GM19238 (cell line): Measurements from ENCODE around the gene FBXO30.

Source experiments
- DNase-seq: peaks from one replicate; pipeline ENCODE4 v3.0.0; 2011; ENCODE audit warnings: low spot score; ENCODE audit not compliant: insufficient read length

FBXO30 gene

DNA sequence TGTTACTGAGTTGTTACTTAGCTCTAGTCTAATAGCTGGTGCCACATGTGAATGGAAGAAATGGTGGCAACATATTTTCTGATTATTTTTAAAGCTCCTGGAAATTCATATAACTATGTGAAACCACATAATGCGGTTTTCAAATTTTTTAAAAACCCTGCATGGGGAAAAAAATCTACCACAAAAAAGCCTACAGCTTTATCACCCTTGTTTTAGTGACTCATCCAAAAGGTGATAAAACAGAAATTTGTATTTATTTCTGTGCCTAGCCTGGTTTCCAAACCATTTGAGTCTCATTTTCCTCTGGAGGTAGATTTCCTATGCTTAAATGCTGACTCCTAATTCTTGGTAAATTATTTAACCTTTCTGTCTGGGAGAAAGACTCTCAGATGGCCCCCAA lies 5.4 kb upstream of the FBXO30 start:
- no peak for DNase-seq

DNA sequence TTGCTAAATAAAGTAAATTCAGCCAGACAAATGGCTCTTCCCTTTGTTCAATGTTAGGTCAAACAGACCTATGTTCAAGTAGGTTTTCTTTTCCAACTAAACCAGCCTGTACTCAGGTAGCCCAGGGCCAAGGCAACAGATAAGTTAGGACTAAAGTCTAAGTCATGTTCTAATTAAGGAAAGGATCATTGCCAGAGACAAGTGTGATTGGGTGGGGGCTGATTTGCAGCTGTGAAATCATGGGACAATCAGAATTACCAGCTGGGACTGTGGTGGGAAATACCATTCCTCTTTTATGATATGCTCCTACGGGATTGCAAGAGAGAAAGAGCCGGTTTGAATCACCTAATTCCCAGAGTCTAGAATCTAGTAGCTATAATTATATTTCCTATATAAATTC lies 4.2 kb upstream of the FBXO30 start:
- DNase-seq = no peak

DNA sequence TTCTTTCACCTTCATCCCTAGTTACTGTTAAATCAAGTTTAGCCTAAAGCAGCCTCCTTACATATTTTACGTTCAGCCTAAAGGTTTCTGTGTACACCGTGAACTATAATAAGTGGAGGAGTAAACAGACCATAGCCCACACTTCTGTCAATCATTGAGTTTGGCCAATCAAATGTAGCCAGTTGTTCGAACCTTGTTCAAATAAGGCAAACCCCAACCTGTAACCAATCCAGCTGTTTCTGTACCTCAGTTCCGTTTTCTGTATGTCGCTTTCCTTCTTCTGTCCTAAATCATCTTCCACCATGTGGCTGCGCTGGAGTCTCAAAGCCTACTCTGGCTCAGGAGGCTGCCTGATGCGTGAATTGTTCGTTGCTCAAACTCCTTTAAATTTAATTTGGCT lies 1.8 kb upstream of the FBXO30 start:
- DNase-seq = no peak

DNA sequence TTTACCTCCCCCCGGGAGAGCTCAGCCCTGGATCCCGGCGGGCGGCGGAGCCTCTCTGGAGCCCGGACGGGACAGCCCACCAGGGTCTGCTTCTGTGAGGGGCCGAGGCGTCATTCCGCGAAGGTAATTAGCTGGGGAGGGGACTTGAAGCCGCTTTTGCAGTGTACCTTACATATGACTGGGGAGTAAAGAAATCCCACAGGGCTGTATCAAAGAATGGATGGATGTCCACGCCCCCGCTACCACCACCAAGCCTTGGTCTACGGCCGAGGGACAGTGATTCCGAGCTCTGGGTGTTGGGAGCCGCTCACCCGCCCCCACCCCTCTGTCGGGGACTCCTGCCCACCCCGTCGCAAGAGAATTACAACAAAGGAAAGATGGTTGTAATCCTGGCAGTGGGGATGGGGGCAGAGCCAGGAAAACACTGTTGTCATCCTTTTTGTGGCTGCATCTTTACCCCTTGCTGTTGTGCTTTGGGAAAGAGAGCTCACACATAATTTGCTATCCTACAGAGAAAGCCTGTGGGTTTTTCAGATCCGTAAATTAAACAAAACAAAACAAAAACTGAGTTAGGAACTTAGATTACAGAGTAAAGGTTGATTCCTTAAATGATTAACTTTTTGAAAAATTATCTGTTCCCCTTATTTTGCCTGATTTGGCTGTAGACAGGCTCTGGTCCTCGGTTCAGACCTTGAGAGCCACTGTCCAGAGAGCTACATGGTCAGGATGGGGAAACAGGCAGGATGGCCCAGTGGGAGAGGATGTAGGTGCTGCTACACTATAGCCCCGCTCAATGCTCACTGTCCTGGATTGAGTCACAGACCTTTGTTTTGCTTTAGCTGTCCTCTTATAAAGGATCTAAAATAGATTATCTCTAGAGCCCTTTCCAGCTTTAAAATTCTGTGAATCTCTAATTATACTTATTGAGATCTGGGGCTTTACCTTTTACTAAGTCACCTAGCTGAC lies 997 bp upstream of the FBXO30 start:
- DNase-seq = peak; percentile 12

DNA sequence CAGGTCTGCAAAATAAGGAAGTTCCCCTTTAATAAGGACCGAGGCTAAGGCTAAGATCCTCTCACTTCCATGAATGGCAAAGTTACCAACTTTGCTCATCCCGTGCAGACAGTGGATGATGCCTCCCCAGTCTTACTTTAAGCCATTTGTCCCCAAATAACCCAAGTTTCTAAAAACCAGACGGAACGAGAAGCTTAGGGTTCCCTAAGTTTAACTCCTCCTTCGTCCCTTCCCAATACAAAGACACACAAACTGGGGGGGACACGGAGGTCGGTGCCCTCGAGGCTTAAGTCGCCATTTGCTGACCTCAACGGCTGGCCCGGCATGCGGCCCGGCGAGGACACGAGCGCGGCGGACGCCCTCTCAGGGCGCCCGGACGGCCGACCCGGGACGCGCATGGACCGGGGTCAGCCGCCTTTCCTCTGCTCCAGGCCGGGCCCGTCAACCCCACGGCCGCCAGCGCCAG lies 527 bp downstream of the FBXO30 start:
- DNase-seq = no peak

DNA sequence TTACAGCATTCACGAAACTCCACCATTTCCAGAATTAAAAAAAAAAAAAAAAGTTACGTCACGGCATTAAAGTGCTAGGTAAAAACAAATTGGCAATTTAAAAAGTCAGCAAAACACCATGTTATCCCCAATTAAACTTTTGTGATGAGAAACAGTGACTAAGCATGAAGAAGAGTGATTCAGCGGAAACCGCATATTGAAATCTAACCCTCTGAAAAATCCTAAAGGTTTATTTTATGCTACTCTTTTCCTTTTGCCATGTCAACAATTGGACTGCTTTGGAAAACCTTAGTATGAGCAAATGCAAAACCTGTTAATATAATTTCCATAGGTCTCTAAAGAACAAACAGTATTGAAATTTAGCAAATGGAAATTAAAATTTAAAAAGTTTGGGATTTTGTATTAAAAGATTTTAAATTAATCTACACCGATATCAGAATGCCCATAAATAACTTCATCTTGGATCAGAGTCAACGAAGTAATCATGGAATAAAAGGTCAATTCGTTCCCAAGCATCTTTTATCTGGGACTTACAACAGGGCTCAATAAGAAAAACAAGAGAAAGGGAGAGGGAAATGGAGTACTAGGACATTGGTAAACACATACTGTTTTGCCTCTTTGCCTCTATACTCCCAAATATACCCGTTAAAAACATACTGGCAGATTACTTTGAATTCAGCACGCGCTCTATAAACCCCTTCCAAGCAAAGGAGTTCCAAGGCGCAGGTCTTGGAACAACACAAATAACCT lies 1.1 kb downstream of the FBXO30 start:
- no peak for DNase-seq

DNA sequence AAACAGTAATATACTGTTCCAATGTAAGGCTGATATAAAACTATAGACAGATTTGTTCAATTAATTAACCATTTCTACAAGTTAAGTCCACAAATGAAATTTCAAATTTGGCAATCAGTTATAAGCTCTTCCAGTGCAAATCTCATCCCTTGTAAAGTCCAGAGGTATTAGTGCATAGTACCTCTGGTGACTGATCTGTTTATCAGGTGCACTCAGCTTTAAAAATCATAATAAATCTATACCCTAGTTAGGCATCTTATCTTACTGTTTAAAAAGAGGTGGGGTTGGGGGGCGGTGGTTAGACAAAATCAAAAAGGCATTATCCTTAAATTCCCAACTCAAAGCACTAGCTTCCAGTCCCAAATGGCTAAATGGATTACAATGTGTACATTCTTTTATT lies 2.9 kb downstream of the FBXO30 start:
- no peak for DNase-seq

DNA sequence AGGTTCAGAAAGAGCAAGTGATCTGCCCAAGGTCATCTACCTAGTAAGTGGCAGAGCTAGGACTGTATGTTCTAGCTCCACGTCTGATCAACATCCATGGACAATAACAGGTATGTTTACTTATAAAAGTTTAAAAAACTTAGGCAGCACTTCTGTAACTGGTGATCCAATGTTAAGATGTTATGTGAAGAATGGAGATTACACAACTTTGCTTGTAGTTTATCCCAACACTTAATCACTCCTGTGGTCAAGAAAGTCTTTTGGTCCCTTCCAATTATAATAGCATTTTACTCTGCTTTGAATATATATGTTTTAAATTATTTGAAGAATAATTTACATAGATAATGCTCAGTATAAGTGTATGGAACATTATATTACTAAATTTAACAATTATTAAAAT lies 4.8 kb downstream of the FBXO30 start:
- DNase-seq = no peak

DNA sequence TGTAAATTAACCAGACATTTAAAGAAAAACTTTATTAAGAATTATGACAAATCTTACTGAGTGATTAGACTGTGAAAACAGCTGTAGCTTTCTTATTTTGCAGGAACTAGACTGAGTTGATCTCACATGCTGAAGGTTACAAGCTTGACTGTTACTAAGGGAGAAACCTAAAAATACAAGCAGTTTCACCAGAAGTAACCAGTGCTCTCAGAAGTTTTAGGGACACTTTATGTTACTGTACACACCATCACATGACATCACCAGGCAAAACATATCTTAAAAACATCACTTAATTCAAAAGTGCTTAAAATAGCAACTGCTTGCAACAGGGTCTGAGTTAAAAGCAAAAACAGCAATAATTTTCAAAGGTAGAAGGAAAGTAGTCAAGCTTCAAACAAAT lies 5.4 kb downstream of the FBXO30 start:
- no peak for DNase-seq

DNA sequence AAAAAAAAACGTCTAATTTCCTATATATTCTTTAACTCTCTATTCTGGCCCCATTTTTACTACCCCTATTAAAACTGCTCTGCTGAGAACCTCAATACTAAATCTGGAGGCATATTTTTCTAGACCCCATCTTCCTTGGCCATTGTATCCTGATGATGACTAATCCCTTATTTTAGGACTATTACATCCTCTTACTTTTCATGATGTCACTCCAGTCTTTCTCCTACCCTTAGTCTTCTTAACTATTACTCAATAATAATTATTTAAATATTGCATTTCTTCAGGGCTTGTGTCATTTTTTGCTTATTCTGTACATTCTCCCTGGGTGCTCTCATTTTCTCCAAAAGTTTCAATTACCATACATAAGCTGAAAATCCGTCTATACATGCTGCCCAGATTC lies 6.4 kb downstream of the FBXO30 start:
- no peak for DNase-seq

DNA sequence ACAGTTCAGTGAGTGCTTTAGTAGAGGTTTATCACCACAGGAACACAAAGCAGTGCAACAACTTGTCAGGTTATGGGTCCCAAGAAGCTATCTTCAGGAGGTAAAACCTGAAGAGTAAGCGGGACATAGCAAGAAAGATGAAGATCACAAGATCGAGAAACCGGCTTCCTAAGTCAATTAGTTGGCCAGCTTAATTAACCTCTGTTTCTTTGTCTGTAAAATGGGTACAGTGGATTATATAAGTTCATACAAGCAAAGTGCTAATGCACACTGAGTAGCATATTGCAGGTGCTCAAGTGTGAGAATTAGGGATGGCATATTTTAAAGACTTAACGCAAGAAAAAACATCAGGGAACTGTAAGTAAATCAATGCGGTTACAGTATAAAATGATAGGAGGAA lies 12.5 kb downstream of the FBXO30 start:
- no peak for DNase-seq

DNA sequence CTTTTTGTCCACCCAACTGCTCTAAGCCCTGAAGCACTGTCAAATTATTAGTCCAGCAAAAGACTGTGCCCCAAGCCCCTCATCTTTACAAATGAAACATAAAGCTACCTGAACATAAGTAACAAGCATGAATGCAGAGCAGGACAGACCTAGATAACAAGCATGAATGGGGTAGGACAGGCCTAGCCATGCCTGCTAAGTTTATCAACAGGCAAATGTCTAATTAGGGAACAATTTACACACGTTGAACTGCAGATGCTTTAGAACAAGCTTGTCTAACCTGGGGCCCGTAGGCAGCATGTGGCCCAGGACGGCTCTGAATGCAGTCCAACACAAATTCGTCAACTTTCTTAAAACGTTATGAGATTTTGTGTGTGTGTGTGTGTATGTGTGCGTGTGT lies 13.6 kb downstream of the FBXO30 start:
- no peak for DNase-seq

DNA sequence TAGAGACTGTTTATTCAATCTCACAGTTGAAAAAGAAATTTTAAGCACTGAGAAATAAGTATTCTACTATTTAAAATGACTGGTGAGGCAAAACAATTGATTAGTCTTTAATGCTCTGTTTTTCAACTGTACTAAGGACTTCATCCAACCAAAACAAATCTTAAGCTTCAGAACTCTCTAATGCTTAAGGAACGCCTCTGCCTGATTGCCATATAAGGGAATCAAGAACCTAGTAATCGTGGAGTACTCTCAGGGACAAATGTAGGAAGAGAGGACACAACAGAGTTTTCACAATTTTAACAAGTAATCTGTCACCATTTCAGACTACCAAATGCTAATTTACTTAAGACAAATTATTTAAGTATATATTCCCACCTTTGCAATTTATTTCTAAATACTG lies 16.1 kb downstream of the FBXO30 start:
- DNase-seq = no peak

DNA sequence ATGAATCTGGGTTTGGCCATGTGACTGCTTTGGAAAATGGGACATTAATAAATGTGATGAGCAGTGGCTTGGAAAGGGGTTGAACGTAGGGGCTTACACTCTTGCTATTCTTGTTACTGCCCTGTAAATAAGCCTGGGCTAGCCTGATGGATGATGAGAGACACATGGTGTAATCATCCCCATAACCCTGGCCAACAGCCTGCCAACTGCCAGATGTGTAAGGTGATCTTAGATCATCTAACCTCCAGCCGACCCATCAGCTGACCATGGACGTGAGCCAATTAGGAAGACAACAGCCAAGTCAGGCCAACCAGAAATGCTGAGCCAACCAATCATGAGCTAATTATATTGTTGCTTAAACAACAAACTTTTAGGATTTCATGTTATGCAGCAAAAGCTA lies 25.2 kb downstream of the FBXO30 start:
- DNase-seq = no peak

DNA sequence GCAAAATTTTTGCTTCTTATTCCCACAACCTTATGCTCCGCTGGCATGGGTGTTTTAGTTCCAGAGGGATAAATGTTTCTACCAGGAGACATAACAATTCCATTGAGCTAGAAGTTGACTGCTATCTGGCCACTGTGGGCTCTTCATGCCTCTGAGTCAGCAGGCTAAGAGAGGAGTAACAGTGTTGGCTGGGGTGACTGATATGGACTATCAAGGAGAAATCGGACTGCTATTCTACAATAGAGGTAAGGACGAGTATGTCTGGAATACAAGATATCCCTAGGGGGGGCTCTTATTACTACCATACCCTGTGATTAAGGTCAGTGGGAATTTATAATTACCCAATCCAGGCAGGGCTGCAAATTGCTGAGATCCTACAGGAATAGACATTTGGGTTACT lies 26.9 kb downstream of the FBXO30 start:
- no peak for DNase-seq

DNA sequence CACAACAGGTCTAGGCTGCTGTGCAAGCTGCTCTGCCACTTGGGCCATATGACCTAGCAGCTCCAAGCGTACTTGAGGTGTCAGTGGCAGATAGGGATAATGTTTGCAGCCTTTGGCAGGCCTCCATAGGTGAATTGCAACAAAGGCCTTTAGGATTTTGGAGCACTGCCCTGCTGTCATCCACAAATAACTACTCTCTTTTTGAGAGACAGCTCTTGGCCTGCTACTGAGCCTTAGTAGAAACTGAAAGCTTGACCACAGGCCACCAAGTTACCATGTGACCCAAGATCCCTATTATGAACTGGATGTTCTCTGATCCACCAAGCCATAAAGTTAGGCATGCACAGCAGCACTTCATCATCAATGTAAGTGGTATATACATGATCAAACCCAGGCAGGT lies 29.9 kb downstream of the FBXO30 start:
- no peak for DNase-seq

DNA sequence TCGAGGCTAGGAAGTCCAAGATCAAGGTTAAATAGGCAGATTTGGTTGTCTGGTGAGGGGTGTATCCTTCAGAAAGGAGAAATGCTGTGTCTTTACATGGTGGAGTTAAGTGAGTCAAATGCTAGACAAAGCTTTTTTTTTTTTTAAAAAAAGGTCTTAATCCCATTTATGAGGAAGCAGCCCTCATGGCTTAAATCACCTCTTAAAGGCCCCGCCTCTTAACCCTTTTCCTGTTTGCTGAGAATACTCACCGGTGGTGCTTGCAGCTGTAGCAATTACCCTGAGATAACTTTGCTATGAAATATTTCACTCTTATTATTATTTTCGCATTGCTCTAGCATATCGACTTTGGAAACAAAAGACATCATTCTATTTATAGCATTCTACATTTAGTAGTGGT lies 30.8 kb downstream of the FBXO30 start:
- DNase-seq = no peak

DNA sequence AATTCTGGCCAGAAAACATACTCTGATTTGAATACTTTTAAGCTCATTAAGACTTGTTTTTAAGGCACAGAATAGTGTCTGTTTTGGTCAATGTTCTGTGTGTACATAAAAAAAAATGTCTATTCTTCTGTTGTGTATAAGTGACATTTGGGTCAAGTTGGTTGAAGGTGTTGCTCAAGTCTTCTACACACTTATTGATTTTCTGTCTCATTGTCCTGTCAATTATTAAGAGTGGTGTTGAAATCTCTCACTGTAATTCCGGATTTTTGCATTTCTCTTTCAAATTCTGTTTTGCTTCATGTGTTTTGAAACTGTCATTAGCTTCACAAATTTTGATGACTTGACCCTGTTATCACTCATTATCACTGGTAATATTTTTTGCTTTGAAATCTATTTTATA lies 41.7 kb downstream of the FBXO30 start:
- DNase-seq = no peak

DNA sequence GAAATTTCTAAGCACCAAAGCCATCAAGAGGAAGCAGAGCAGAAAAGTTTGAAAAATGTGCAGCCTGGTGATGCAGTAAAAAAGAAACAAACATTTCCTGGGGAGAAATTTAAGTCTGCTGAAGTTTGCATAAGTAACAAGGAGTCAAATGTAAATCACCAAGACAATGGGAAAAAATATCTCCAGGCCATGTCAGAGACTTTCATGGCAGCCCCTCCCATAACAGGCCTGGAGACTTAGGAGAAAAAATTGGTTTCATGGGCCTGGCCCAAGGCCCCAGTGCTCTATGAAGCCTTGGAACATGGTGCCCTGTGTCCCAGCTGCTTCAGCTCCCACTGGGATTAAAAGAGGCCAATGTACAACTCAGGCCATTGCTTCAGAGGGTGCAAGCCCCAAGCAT lies 49.1 kb downstream of the FBXO30 start:
- no peak for DNase-seq

DNA sequence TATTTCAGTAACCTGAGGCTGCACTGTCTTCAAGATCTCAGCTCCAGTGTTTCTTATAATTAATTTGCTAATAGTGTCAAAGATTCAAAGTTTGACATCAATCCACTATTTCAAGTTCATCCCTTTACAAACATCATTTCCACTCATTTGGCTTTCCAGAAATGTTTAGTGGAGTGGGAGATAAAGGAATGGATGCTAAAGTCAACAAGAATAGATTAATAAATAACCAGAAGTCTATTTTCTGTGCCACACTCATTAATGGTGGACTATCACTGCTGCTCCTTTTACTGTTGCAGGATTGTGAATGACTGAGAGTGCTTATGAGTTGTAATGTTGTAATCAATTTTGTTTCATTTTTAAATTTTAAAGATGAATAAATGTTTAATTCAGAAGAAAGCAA lies 50.9 kb downstream of the FBXO30 start:
- DNase-seq = no peak

DNA sequence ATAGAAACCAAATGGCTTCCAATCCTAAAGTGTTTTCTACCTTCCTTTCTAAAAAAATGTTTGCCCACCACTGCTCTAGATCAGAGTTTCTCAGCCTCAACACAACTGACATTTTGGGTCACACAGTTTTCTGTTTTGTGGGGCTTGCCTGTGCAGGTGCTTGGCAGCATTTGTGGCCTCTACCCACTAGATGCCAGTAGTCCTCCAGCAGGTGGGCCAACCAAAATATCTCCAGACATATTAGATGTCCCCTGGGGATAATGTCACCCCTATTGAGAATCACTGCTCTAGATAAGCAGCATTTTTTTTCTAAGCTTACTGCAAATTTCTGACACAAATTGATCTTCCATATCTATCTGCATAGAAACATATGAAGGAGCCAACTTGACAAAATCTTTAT lies 53.0 kb downstream of the FBXO30 start:
- no peak for DNase-seq

DNA sequence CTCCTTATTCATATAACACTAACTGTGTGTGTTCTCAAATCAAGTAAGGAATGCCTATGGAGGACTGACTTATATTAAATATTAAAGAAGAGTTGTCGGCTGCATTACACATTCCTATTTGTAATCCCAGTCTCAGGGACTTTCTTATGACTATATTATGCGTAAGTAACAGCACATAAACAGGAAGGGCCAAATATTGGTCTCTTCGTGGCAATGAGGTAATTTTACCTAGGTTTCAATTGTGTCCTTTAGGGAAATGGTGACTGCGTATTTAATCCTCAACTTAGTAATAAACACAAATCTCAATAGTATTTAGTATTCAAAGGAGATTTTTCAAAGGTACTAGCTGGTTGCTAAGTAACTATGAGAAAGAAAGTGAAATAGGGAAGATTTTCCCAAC lies 56.5 kb downstream of the FBXO30 start:
- no peak for DNase-seq
